Measurements from ENCODE around the gene MUC16.

The MUC16 gene

DNA sequence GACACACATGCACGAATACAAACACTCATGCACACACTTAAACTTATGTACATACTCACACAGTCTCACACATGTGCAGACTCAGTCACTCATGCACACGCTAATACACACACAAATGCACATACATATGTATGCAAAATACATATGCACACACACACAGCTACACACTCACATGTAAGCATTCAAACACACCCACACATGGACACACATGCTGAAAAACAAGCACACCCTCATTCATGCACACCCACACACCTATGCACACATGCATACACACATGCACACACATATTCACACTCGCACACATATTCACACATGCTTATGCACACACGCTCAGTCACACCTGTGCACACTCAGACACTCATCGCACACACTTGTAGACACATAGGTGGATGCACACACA, 9.3 kb downstream of the MUC16 start:
- DNase-seq: no peak

DNA sequence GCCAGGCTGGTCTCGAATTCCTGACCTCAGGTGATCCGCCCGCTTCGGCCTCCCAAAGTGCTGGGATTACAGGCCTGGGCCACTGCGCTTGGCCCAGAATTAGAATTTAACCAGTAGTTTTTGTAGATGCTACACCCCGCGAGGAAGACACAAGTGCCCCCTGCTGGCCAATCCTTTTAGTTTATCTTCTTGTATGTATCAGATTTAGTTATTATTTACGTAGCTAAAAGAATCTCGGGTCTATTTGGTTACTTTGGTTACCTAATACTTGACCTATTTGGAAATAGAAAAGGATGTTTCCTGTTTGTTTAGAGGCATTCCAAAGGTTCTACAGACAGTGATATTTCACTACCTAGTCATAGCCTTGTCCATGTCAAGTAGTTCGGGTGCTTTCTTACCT, 22.0 kb downstream of the MUC16 start:
- DNase-seq: peak; percentile 6 to 14

DNA sequence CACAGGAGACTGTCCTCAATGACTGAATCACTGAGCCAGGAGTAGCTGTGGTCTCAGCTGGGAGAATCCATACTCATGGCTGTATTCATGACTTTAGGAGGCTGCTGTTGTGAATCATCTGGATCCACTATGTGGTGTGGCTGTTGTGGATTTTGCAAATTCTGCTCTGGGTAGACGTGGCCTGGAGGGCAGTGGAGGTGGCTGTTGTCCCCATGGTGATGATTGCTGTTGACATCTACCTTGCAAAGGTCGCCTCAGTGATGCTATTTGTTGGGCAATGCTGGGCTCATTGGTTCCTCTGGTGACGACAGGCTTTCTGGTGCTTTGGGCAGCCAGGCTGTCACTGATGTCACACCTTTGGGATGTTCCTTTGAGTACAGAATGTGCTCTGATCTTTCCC, 23.9 kb downstream of the MUC16 start:
- no peak for DNase-seq

DNA sequence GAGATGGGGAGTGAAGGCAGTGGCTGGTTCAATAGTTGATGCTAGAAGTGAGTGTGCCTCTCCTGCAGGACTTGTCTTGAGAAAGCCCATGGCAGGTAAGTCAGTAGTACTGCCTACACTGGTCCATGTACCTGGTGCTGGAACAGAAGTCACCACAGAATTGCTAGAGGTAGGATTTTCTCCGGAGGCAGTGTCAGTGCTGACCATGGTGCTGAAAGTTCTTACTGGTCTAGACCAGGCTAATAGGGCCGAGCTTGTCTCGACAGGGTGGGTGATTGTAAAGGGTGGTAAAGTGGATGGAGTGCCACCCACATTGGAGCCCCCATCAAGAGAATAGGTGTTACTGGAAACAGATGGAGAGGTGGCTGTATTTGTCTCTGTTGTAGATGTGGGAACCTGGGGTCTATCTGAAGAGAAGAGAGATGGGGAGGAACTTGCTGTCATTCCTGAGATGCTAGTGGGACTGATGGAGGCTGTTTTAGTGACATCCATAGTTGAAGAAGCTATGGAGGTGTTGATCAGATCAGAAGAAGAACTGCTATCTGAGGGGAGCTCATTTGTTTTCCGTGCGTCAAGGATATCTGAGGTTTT, 36.6 kb downstream of the MUC16 start:
- no peak for DNase-seq

DNA sequence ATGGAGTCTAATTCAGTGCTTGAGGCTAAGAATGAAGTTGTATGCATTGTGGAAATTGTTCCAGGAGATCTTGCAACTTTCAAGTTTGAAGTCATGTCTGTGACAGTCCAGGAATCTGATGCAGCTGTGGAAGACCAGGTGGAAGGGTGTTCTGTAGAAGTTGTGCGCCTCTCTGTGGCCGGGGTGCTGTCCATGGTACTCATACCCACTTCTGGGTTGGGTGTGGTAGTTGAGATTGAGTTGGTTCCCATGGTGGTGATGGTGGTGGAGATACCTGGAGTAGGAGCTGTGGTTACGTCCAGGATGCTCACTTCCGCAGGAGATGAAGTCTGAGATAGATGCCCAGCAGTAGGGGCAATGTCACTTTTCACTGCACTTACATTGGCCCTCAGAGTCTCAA, 44.3 kb downstream of the MUC16 start:
- no peak for DNase-seq

All from AML-193 (cell line).